ENCODE measurements around the gene MTARC2.

Gene MTARC2

GRCh38 chr1:220770245-220770913, 22.3 kb downstream of the MTARC2 start:
- no peak for DNase-seq (ENCODE audit: low read depth)

GRCh38 chr1:220772846-220773245, 24.7 kb downstream of the MTARC2 start:
- no peak for DNase-seq (ENCODE audit: low read depth)

- DNase-seq (ENCODE audit: low read depth) = no peak
Observed at GRCh38 chr1:220775240-220775853, 27.2 kb downstream of the MTARC2 start.

GRCh38 chr1:220776254-220776653, 28.1 kb downstream of the MTARC2 start:
- no peak for DNase-seq (ENCODE audit: low read depth)

- peak; percentile 4 for DNase-seq (ENCODE audit: low read depth)
Observed at GRCh38 chr1:220776720-220777326, 28.7 kb downstream of the MTARC2 start.

GRCh38 chr1:220783453-220783852, 35.3 kb downstream of the MTARC2 start:
- DNase-seq (ENCODE audit: low read depth) = no peak

GRCh38 chr1:220784751-220785150, 36.6 kb downstream of the MTARC2 start:
- DNase-seq (ENCODE audit: low read depth) = no peak

- DNase-seq (ENCODE audit: low read depth) = no peak
Observed at GRCh38 chr1:220785166-220786056, 37.3 kb downstream of the MTARC2 start.

- no peak for DNase-seq (ENCODE audit: low read depth)
Observed at GRCh38 chr1:220786057-220786336, 37.9 kb downstream of the MTARC2 start.

GRCh38 chr1:220786337-220787068, 38.4 kb downstream of the MTARC2 start, which contains the start of gene MTARC1:
MTARC1 (plus strand) TSS chr1:220786913; CDS start chr1:220786945, 32 bp downstream.
- no peak for DNase-seq (ENCODE audit: low read depth)

- no peak for DNase-seq (ENCODE audit: low read depth)
Observed at GRCh38 chr1:220787069-220787619, 39.0 kb downstream of the MTARC2 start.

GRCh38 chr1:220788900-220789299, 40.8 kb downstream of the MTARC2 start:
- DNase-seq (ENCODE audit: low read depth) = no peak

GRCh38 chr1:220789532-220790147, 41.5 kb downstream of the MTARC2 start:
- DNase-seq (ENCODE audit: low read depth) = no peak

- DNase-seq (ENCODE audit: low read depth) = no peak
Observed at GRCh38 chr1:220791285-220791684, 43.2 kb downstream of the MTARC2 start.

GRCh38 chr1:220791956-220792355, 43.8 kb downstream of the MTARC2 start:
- no peak for DNase-seq (ENCODE audit: low read depth)

GRCh38 chr1:220796530-220796929, 48.4 kb downstream of the MTARC2 start:
- DNase-seq (ENCODE audit: low read depth) = no peak

GRCh38 chr1:220797044-220797443, 48.9 kb downstream of the MTARC2 start:
- DNase-seq (ENCODE audit: low read depth) = no peak

GRCh38 chr1:220797553-220797952, 49.4 kb downstream of the MTARC2 start:
- no peak for DNase-seq (ENCODE audit: low read depth)

GRCh38 chr1:220798338-220798737, 50.2 kb downstream of the MTARC2 start:
- no peak for DNase-seq (ENCODE audit: low read depth)

GRCh38 chr1:220800262-220800661, 52.1 kb downstream of the MTARC2 start:
- DNase-seq (ENCODE audit: low read depth) = no peak

Data from stimulated activated CD8-positive, alpha-beta memory T cell treated with anti-CD3 and anti-CD28 coated beads, Interleukin-12 subunit alpha, Interleukin-12 subunit beta, amount 100 ng/mL, for 4 hours (primary cell).